GM18520 (cell line): Measurements from ENCODE around the gene POLR2M.

Source experiments
- ATAC-seq: cut with Tn5 transposase; IDR thresholded peaks from one replicate; pipeline ENCODE4 v1.9.1; 2021; ENCODE audit not compliant: unreplicated experiment

The POLR2M gene

GRCh38 chr15:57736591-57736990 is 30.1 kb downstream of the POLR2M start:
- ATAC-seq, result no peak

DNA sequence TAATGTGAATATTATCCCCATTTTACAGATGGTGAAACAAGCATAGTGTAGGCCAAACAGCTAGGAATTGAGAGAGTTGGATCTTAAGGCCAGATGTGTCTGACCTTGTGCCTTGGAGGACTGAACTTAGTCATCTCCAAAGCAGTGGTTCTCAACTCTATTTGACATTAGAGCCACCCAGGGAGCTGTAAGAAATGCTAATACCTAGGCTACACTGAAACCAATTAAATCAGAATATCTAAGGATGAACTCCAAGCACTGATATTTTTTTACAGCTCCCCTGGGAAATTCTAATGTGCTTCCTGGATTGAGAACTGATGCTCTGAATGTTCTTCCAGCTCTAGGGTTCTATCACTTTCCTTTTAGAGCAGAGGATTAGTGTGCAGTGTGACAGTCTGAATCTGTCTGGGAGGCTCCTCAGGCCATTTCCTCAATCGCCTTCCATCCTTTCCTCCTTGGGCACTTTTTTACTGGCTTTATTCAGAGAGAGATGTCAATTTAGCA is 32.3 kb downstream of the POLR2M start:
- no peak for ATAC-seq

- ATAC-seq, result no peak
Measured at GRCh38 chr15:57740048-57740447, 33.5 kb downstream of the POLR2M start.

DNA sequence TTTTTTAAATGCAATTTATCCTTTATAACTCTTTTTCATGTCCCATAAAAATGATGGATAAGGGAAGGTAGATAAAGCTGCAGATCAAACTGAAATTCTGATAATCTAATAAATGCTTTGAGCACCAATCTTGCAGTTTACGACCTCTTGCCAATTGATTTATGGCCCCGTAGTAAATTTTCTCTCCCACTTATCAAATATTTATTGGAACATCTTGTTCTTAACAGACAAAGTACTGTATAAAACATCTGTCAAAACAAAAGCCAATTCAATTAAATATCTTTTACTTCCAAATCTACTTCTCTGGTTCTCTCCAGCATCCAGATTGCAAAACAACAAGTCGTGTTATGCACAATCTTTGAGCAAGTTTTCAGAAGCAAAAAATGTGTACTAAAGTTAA is 34.6 kb downstream of the POLR2M start:
- no peak for ATAC-seq

GRCh38 chr15:57743424-57743823 is 36.9 kb downstream of the POLR2M start:
- no peak for ATAC-seq

DNA sequence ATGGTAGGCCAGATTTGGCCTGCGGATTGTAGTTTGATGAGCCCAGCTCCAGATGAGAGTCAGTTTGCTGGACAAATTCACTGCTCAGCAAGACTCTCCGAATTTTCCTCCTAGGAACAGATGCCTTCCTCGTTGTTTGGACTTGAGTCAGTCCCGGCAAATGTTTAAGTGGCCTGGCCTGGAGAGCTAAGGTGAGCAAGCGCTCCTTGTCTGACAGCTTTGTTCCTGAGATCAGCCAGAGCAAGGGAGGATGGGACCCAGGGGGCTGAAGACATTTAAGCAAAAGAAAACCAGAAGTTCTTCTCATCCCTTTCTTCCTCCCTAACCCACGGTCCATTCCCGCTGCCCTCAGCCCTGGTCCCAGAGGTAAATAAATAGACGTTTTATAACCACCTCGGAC is 40.3 kb downstream of the POLR2M start:
- ATAC-seq, result no peak

DNA sequence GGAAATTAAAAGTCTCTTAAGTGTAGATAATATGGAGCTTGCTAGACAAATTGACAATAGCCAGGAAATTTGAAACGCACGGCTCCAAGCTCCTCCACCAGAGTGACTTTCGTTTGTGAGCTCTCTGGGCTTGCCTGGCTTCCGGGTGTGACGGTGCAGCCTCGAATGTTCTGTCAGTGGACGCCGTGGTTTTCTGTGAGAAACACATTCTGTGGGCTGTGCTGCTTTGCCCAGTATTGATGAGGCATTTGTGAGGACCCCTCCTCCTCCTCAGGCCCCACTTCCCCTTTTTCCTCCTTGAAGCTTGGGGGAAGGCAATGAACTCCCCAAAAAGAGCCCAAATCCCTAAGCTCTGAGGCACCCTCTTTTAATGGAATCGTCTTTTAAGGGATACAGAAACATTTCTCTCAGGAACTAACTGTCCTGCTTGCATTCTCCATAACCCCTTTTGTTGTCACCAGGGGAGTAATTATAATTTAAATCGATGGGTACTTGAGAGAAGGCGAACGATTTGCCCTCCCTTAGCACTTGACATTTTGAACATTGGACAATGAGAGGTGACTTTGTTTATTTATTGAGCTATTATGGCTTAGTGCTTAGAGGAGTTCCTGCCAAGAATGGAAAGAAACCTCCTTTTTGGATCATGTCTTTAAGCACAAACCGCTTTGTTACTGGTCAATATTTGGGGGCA is 40.8 kb downstream of the POLR2M start:
- ATAC-seq, result no peak

DNA sequence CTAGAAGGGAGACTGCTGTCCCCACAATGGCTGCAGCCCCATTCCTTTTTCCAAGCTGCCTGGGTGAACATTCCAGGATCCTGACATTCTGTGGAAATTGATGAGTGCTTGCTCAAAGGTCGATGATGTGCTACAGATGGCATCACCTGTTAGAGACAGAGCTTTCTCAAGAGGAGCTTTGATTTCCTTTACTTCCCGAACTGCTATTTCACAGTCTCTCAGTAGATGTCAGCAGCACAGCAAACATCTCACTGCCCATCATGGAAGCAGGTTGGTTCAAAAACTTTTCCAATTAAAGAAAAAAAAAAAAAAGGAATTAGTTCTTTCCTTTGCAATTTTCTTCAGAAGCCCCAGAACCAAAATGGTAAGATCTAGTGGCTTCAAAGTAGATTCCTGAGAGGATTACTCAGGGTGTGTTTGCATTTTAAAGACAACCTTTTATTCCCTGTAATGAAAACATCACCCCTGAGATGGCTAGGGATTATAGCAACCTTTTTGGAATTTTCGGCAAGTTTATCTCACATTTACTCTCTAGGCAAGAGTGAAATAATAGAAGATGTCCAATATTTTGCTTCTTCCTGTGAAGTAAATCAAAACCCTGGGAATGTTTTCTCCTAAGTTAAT is 44.8 kb downstream of the POLR2M start:
- ATAC-seq, result no peak

GRCh38 chr15:57752436-57752835 is 45.9 kb downstream of the POLR2M start:
- no peak for ATAC-seq

GRCh38 chr15:57752840-57753239 is 46.3 kb downstream of the POLR2M start:
- no peak for ATAC-seq

DNA sequence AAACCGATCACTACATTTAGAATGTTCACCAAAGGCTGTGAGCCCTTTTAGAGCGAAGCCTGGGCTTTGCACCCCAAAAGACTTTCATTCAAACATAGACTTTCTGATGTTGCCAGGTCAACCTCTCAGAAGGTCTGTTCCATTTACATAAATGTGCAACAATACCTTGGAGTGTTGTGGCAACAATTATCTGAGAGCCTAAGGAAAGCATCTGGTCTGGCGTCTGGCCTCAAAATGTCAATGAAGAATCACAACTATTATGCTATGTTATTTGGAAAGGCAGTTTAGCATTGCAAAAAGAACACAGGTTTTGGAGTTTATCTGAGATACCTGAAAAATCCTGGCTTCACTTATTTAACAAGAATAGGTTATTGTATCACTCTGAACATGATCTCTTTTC is 50.0 kb downstream of the POLR2M start:
- no peak for ATAC-seq

DNA sequence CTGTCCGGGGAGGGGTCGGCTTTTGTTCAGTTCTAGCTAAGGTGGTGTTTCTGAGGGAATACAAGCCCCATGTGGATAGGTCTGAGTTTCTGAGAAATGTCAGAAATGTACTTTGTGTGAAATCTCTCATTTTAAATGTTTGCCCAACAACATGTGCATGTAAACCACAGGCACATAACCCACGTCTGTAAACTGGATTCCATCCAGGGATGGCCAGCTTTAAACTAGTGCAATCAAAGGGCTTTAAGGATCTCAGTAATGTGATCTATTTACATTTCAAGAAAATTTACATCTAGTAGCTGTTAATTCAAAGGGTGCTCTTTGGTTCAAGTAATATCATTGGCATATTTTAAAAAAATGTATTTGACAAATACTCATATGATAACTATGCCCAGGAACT is 52.0 kb downstream of the POLR2M start:
- no peak for ATAC-seq

GRCh38 chr15:57761562-57761961 is 55.0 kb downstream of the POLR2M start:
- ATAC-seq, result no peak

- no peak for ATAC-seq
Measured at GRCh38 chr15:57762302-57762701, 55.8 kb downstream of the POLR2M start.

- ATAC-seq, result no peak
Measured at GRCh38 chr15:57763176-57763964, 56.9 kb downstream of the POLR2M start.
